Measurements from ENCODE around the gene SERPINE3.

Gene SERPINE3

DNA sequence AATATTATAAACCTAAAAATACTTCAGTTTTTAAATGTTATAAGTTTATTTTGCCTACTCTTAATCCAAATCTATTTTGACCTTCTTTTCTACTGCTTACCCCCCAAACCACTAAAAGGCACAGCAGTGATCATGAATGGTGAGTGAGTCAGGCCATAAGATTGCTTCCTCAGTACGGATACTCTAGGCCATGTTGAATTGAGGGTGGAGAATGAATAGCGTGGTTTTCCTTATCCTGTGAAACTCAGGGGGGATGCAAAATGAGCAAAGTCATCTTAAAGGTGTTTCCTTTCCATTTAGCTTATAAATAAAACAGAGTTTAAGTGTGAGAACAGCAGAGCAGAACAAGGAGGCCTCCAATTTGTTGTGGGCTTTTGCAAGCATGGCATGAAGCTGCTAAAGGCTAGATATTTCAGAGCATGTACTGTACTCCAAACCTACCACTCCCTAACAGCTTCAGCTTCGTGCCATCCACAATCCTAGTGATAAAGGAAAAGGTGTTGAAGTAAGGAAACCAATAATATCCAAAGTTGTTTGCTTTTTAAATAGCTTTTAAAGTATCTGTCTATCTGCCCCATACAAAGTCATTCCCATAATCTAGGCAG, 25.0 kb downstream of the SERPINE3 start:
- TF ChIP-seq, protein P1, sequence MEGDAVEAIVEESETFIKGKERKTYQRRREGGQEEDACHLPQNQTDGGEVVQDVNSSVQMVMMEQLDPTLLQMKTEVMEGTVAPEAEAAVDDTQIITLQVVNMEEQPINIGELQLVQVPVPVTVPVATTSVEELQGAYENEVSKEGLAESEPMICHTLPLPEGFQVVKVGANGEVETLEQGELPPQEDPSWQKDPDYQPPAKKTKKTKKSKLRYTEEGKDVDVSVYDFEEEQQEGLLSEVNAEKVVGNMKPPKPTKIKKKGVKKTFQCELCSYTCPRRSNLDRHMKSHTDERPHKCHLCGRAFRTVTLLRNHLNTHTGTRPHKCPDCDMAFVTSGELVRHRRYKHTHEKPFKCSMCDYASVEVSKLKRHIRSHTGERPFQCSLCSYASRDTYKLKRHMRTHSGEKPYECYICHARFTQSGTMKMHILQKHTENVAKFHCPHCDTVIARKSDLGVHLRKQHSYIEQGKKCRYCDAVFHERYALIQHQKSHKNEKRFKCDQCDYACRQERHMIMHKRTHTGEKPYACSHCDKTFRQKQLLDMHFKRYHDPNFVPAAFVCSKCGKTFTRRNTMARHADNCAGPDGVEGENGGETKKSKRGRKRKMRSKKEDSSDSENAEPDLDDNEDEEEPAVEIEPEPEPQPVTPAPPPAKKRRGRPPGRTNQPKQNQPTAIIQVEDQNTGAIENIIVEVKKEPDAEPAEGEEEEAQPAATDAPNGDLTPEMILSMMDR (IDR thresholded peaks at IDR 0.05; ENCODE audit: control insufficient read depth, extremely low read depth, insufficient read depth): no peak
- no peak for DNase-seq (ENCODE audit: low read depth)
- H3K4me3 ChIP-seq (ENCODE audit: low read depth, low read length): no peak overlapping the region

GRCh38 chr13:51370116-51370515, 30.6 kb downstream of the SERPINE3 start:
- TF ChIP-seq, protein P1 (IDR thresholded peaks at IDR 0.05; ENCODE audit: control insufficient read depth, extremely low read depth, insufficient read depth): no peak
- H3K4me3 ChIP-seq (ENCODE audit: low read depth, low read length): no peak overlapping the region
- DNase-seq (ENCODE audit: low read depth): no peak

- H3K4me3 ChIP-seq (ENCODE audit: low read depth, low read length): no peak overlapping the region
- DNase-seq (ENCODE audit: low read depth): no peak
- TF ChIP-seq, protein P1 (IDR thresholded peaks at IDR 0.05; ENCODE audit: control insufficient read depth, extremely low read depth, insufficient read depth): no peak
Measured at GRCh38 chr13:51370811-51371210, 31.3 kb downstream of the SERPINE3 start.

- no peak overlapping the region for H3K4me3 ChIP-seq (ENCODE audit: low read depth, low read length)
- TF ChIP-seq, protein P1 (IDR thresholded peaks at IDR 0.05; ENCODE audit: control insufficient read depth, extremely low read depth, insufficient read depth): no peak
- DNase-seq (ENCODE audit: low read depth): no peak
Measured at GRCh38 chr13:51371768-51372399, 32.4 kb downstream of the SERPINE3 start.

DNA sequence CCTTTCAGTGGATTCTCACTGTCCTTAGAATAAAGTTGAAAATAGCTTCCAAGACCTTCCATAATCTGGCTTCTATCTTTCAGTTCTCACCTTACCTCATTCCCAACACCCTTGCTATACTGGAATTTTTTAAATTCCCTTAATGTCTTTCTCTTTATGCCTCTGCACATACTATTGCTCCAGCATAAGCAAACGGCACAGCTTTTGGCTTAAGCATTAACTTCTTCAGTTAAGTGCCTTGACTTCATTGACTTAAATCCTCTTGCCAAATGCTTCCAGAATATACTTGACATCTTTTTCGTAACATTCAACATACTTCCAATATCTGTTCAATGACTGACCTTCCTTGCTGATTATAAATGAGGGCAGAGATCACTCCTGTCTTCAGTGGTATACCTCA, 34.0 kb downstream of the SERPINE3 start:
- TF ChIP-seq, protein P1 (IDR thresholded peaks at IDR 0.05; ENCODE audit: control insufficient read depth, extremely low read depth, insufficient read depth): no peak
- no peak for DNase-seq (ENCODE audit: low read depth)
- no peak overlapping the region for H3K4me3 ChIP-seq (ENCODE audit: low read depth, low read length)

DNA sequence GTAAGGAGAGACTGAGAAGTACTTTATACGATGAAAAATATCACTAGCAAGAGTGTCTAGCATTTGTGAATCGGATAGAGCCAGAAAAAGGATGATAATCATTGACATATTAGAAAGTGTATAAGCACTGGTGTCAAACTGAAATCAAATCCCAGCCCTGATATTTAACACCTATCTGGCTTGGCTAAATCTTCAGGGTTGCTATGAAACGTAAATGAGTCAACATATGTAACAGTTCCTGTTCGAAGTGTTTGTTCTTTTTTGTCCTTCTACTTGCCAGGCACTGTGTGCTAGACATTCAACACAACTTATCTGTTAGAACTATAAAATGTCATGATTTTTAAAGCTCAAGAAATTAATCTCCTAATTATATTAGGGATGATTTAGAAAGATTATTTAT, 40.8 kb downstream of the SERPINE3 start:
- DNase-seq (ENCODE audit: low read depth): peak; percentile 44
- TF ChIP-seq, protein P1 (IDR thresholded peaks at IDR 0.05; ENCODE audit: control insufficient read depth, extremely low read depth, insufficient read depth): no peak
- no peak overlapping the region for H3K4me3 ChIP-seq (ENCODE audit: low read depth, low read length)

DNA sequence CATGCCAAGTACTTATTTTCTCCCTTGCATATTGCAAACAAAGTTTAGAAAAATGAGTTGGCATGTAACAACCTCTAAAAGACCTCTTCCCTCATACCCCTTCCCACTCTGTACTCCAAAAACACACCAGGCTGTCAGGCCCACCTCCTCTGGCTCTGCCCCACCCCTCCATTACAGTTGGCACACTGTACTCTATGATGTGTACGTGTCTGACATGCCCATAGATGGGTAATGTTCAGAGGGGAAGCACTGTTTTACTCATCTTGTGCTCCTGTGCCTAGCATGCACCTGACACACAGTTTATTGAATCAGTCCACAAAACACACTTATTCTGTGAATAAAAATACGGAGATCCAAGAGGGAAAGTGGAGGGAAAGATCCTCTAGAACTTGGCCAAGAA, 45.6 kb downstream of the SERPINE3 start:
- H3K4me3 ChIP-seq (ENCODE audit: low read depth, low read length): no peak overlapping the region
- no peak for DNase-seq (ENCODE audit: low read depth)
- TF ChIP-seq, protein P1 (IDR thresholded peaks at IDR 0.05; ENCODE audit: control insufficient read depth, extremely low read depth, insufficient read depth): no peak
